ENCODE results near the gene RRP1. TPM values are rescaled to one million over a fixed set of nuclear protein-coding genes. Genes with fewer than 3 reads are reported as not detected.

The RRP1 gene
- total RNA-seq, 1 donor from 2014 or later: 13.5 TPM

- no peak for DNase-seq
- peak; percentile 48 for ATAC-seq
- intact Hi-C loops (cut with micrococcal nuclease): no loop called here
These were observed 60.3 kb downstream of the RRP1 start for GRCh38 chr21:43849532-43850299.

GRCh38 chr21:43850728-43851295 is 61.4 kb downstream of the RRP1 start:
- intact Hi-C loops (cut with micrococcal nuclease): no loop called here
- no peak for DNase-seq
- no peak for ATAC-seq

- DNase-seq: no peak
- no peak for ATAC-seq
- intact Hi-C loops (cut with micrococcal nuclease): no loop called here
These were observed 62.2 kb downstream of the RRP1 start for GRCh38 chr21:43851593-43851992.

GRCh38 chr21:43853851-43854772 is 64.7 kb downstream of the RRP1 start:
- intact Hi-C loops (cut with micrococcal nuclease): no loop called here
- ATAC-seq (no peak), DNase-seq (no peak)

Other genes with a start within 250 kb of the RRP1 start
- not detected for gene HSF2BP, start 130.1 kb upstream of the RRP1 start, total RNA-seq
- gene RRP1B, start 130.0 kb upstream of the RRP1 start, total RNA-seq: 9.9 TPM
- gene PDXK, start 70.4 kb upstream of the RRP1 start, total RNA-seq: 117 TPM
- 37.6 TPM for gene CSTB, start 13.3 kb upstream of the RRP1 start, total RNA-seq
- 97.6 TPM for gene AGPAT3, start 75.6 kb downstream of the RRP1 start, total RNA-seq
- 17.5 TPM for gene TRAPPC10, start 222.7 kb downstream of the RRP1 start, total RNA-seq